ENCODE results near the gene C1QTNF6.

The C1QTNF6 gene

DNA sequence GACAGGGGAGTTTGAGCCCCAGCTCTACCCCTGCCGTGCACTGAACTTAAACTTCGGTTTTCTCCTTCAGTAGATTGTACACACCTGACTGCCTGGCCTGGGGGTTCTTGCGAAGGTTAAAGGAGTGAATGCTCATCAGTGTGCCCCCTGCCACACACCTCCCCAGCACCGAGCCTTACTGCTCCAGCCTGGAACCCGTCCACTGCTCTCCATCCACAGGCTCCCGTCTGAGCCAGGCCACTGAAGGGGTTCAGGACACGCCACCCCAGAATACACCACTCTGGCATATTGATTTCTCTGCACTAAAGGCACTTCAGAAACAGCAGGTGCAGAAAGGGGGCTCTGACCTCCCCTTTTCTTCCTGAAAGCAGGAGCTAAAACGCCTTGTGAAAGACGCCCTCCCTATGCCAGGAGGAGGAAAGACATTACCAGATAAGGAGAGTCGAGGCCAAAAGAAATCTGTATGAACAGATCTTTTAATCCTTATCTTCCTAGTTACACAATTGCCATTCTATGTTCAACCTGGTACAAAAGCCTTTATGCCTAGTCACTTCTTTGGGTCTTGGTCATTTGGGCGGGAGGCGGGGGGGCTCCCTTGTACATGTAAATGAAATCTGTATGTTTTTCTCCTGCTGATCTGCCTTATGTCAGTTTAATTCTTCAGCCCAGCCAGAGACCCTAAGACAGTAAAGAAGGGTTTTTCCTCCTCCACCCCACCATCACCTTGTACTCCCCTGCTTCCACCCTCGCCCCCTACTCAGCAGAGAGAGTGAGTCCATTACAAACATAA lies 26.1 kb upstream of the C1QTNF6 start:
- no peaks in the 10 kb centered on the region for H3K27me3 ChIP-seq (replicated peaks; ENCODE audit: control insufficient read depth, insufficient read depth, low read length)
- no peak for DNase-seq (ENCODE audit: extremely low read depth, insufficient read length)
- TF ChIP-seq CTCF (IDR thresholded peaks at IDR 0.05; ENCODE audit: insufficient read depth, low read length, poor library complexity, severe bottlenecking), result no peak
- no peaks in the 10 kb centered on the region for H3K36me3 ChIP-seq (ENCODE audit: control insufficient read depth, insufficient read depth, low read length)
- no peak overlapping the region for H3K4me3 ChIP-seq (replicated peaks; ENCODE audit: low read depth, low read length)

DNA sequence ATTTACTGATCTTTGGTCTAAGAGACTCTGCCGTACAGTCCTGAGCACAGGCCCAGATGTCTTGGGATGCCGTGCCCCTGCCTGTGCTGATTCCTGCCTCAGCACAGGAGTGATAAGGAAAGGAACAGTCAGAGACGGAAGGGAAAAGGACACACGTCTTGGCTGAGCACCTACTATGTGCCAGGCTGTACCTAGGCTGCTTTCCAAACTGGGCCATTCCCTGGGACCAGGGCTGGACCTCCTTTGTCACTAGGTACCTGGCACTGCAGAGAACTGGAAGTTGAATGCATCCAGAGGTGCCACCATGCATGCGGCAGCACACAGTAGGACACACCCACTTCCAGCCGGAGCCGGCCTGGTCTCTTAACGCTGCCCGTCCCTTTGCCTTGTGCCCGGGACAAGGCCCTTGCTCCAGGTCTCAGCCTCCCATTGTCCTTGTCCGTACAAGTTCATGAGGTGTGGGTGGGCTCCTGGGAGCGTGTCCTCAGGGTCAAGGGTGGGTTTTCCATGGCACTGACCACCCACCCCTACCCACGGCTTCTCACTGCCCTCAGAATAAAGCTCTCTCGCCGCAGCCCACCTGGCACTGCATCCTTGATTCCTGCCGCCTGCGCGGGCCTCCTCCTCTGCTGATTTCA lies 25.3 kb upstream of the C1QTNF6 start:
- TF ChIP-seq CTCF (IDR thresholded peaks at IDR 0.05; ENCODE audit: insufficient read depth, low read length, poor library complexity, severe bottlenecking), result no peak
- no peaks in the 10 kb centered on the region for H3K27me3 ChIP-seq (replicated peaks; ENCODE audit: control insufficient read depth, insufficient read depth, low read length)
- H3K36me3 ChIP-seq (ENCODE audit: control insufficient read depth, insufficient read depth, low read length), result no peaks in the 10 kb centered on the region
- DNase-seq (ENCODE audit: extremely low read depth, insufficient read length), result no peak
- no peak overlapping the region for H3K4me3 ChIP-seq (replicated peaks; ENCODE audit: low read depth, low read length)

DNA sequence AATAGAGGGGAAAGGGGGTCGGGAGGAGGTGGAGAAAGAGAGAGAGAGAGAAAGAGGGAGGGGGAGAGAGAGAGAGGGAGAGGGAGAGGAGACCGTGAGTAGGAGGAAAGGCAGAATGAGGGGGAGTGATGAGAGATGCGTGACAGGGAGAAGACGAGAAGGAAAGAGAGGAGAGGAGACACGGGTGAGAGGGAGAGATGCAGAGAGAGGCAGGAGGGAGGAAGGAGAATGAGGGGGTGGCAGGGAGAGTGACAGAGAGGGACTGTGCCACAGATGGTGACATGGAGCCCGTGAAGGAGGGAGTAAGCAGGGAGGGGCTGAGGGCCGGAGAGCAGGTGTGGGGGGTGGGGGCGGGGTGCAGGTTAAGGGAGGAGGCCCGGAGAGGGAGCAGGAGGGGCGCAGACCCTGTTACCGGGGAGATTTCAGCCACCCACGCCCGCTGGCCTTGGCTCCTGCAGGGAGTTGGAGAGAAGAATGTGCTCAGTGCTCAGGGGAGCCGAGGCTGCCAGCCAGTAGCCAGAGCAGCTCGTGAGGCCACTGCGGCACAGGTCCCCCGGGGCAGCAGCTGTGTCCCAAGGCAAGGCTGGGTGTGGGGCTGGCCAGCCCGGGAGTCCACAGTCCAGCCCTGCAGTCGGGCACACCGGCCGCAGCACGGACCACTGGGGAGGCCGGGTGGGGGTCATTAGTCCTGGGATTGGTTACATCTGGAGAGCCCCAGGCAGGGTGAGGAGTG lies 24.3 kb upstream of the C1QTNF6 start, which contains the start of gene SSTR3:
Gene SSTR3 (minus strand): TSS at position 304 of the 733 bp plus-strand sequence. CDS start 4,674 bp downstream, outside the sequence.
- DNase-seq (ENCODE audit: extremely low read depth, insufficient read length), result no peak
- H3K4me3 ChIP-seq (replicated peaks; ENCODE audit: low read depth, low read length), result no peak within 1 kb of the TSS
- TF ChIP-seq CTCF (IDR thresholded peaks at IDR 0.05; ENCODE audit: insufficient read depth, low read length, poor library complexity, severe bottlenecking), result no peak
- no peaks in the 10 kb centered on the region for H3K27me3 ChIP-seq (replicated peaks; ENCODE audit: control insufficient read depth, insufficient read depth, low read length)
- H3K36me3 ChIP-seq (ENCODE audit: control insufficient read depth, insufficient read depth, low read length), result no peaks in the 10 kb centered on the region

DNA sequence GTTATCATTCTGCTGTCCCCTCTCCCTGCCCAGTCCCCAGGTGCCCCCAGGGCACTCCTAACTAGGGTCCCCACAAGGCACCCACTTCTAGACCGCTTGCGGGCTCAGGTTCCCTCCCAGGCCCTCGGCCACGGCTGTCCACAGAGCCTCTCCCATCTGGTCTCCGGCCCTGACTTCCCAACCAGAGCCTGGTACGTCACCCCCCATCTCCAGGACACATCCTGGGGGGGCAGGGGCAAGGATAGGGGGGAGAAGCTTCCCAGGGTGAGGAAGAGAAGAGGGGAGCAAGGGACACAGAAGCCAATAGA lies 23.8 kb upstream of the C1QTNF6 start:
- no peak for DNase-seq (ENCODE audit: extremely low read depth, insufficient read length)
- no peak for TF ChIP-seq CTCF (IDR thresholded peaks at IDR 0.05; ENCODE audit: insufficient read depth, low read length, poor library complexity, severe bottlenecking)
- H3K36me3 ChIP-seq (ENCODE audit: control insufficient read depth, insufficient read depth, low read length), result no peaks in the 10 kb centered on the region
- no peak overlapping the region for H3K4me3 ChIP-seq (replicated peaks; ENCODE audit: low read depth, low read length)
- no peaks in the 10 kb centered on the region for H3K27me3 ChIP-seq (replicated peaks; ENCODE audit: control insufficient read depth, insufficient read depth, low read length)

GRCh38 chr22:37211075-37211865 lies 23.2 kb upstream of the C1QTNF6 start:
- no peaks in the 10 kb centered on the region for H3K36me3 ChIP-seq (ENCODE audit: control insufficient read depth, insufficient read depth, low read length)
- DNase-seq (ENCODE audit: extremely low read depth, insufficient read length), result no peak
- no peak overlapping the region for H3K4me3 ChIP-seq (replicated peaks; ENCODE audit: low read depth, low read length)
- no peak for TF ChIP-seq CTCF (IDR thresholded peaks at IDR 0.05; ENCODE audit: insufficient read depth, low read length, poor library complexity, severe bottlenecking)
- H3K27me3 ChIP-seq (replicated peaks; ENCODE audit: control insufficient read depth, insufficient read depth, low read length), result no peaks in the 10 kb centered on the region

Data from GM06990 (cell line).